Activated CD8-positive, alpha-beta memory T cell treated with anti-CD3 and anti-CD28 coated beads for 24 hours (primary cell): ENCODE data around the gene FBXL3.
A peak's percentile ranks its signal among the peaks of the same experiment; 100 is the strongest.
"Not testable (repeated sequence)": the region's sequence is repeated elsewhere in the genome, so short reads cannot be mapped to it uniquely, and the experiment has no call there.

ENCODE experiments used
- DNase-seq: peaks from one replicate; pipeline ENCODE4 v3.0.0-alpha.2; 2020

The FBXL3 gene

DNA sequence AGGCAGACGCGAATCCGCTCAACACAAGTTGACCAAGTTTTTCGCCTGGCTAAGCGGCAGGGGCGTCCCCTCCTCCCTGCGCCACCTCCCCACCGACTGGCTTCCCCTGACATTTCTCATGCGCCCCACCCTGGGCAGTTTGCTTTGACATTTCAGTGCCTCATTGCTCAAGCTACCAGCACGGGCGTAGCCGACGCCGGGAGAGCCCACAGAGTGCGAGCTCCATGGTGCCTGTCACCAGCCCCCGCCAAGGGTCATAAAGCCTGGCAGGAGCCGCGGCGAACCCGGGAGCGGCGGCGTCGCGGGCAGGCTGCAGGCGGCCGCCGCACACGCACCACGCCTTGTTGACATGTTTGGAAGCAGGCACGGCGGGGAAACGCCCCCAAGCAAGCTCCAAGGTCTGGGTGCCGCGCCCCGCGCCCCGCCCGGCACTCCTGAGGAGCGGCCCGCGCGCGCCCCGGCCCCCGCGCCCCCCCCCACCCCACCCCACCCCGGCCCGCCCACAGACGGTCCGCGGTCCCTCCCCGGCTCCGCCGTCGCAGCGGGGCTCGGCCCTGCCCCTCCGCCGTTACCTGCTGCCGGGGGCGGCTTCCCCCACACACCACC is 601 bp downstream of the FBXL3 start:
- DNase-seq = peak; percentile 85

DNA sequence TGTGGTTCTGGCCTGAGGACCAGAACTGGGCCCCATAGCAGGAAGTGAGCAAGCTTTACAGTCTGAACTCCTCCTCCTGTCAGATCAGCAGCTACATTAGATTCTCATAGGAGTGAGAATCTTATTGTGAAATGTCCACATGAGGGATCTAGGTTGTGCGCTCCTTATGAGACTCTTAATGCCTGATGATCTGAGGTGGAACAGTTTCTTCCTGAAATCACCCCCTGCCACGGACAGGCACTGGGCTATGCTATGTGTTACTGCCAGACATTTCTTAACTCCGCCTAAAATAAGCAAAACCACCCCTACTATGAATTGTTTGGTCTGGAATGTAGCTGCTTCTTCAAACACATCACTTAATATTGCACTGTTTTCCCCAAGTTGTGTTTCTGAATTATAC is 4.6 kb downstream of the FBXL3 start:
- no peak for DNase-seq

DNA sequence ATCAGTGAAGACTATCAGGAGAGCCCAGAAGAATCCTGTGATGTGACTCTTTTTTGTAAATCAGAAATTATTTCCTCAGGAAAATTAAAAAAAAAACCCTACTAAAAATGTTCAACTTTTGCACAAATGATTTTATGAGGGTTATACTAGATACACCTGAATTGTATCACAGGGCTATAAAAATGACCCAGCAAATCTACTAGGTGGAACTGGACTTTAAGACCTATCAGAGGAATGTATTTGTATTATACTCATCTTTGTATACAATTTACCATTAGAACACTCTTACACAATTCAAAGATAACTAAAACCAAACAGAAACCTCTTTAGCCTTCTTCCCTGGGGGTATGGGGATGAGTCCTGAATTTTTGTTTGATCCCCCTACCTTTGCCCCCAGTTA is 7.2 kb downstream of the FBXL3 start:
- DNase-seq = no peak

DNA sequence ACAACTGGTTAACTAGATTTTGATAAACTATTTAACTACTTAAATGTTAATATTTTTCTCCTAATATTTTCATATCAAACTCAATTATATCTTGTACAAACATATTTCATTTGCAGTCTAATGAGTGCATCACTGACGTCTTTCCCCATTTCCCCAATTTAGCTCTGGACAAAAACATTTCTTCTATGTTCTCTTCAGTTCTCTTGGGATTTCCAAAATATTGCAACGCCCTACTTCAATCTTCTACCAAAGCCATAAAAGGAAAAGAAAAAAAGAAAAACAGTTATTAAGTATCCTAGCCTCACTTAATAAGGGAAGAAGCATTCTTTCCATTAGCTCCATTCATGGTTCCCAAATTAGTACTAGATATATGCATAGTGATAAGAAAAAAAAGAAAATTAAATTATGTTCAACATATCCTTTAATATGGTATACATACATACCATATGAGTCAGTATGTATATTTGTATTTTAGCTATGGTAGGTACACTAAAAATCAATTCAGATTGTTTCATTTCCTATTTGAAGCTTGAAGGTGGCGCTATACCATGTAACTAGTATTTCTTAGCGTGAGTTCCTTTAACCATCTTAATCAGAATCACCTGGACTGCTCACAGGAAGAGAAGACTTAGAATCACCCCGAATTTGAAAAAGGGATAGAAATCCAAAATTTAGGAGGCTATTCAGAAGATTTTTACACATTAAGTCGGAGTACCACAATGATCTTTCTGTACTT is 9.9 kb downstream of the FBXL3 start:
- no peak for DNase-seq

DNA sequence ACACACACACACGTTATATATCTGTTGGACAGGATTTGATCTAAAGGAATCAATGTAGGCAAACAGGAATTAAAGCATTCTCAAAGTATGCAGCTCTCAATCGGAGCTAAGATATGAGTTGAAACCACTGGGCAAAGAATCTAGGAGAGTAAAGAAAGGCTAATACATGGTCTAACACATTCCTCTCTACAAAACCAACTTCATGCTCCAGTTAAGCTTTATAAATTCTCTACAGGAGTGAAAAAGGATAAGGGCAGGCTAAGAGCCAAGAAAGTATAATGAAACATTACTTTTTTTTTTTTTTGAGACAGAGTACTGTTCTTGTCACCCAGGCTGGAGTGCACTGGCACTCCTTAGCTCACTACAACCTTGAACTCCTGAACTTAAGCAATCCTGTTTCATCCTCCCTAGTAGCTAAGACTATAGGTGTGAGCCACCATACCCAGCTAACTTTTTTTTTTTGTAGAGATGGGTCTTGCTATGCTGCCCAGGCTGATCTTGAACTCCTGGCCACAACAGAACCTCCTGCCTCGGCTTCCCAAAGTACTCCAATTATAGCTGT is 10.6 kb downstream of the FBXL3 start:
- no peak for DNase-seq

DNA sequence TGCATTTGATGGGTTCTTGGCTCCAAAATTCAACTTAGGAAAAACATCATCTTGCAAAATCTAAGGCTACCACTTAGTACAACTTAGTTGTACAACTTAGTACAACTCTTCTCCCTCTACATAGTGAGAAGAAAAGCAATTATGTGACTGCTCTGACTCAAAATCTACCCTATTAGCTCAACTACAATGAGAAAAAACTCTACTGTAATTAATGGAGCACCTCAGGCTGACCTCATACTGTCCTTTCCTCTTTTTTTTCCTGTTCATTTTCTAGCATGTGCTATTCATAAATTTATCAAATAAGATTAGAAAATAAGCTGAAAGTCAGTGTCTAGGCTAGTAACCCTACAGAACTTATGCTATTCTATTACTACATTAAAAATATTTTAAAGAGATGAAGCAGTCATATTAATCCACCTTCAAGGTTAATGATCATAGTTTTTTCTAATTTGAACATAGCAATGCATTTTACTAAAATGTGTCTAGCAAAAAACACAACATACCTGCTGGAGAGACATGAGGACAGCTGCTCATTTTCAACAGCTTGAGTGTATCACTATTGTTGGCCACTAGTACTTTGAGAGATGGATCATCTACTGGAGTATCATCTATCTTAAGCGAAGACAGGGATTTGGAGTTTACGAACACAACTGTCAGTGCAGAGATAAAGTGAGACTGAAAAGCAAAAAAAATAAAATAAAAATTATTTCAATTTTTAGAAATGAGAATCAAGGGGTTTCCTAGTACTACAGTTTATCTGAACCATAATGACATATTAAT is 11.9 kb downstream of the FBXL3 start:
- DNase-seq = no peak

DNA sequence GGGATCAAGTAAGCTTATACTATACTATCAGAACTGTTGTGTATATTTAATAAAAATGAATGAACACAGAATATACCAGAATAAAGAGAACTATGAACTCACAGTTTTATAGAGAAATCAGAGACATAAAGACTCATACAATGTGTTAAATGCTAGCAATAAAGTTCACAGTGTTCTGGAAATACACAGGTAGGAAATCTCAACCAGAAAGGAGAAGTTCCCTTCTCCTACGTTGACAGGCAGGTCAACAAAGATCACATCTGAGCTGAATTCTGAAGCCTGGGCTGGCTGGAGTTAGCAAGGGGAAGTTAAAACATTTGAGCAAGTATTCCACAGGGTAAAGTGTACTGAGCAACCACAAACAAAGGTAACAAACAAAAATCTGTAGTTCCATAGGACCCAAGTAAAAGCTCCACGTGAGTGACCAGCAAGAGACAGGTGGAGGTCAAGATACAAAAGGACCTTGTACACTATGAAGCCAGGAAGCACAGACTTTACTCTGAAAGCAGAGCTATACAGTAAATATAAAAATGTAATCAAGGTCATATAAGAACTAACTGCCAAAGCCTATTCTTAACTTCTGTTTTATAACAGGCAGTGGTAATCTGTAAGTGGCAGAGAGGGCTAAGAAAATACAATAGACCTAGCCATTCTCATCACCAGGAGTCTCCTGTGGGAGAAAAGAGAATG is 13.0 kb downstream of the FBXL3 start:
- no peak for DNase-seq

DNA sequence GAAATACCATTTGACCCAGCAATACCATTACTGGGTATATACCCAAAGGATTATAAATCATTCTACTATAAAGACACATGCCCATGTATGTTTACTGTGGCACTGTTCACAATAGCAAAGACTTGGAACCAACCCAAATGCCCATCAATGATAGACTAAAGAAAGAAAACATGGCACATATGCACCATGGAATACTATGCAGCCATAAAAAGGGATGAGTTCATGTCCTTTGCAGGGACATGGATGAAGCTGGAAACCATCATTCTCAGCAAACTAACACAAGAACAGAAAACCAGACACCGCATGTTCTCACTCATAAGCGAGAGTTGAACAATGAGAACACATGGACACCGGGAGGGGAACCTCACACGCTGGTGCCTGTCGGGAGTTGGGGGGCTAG is 17.2 kb downstream of the FBXL3 start:
- DNase-seq = not testable (repeated sequence)

DNA sequence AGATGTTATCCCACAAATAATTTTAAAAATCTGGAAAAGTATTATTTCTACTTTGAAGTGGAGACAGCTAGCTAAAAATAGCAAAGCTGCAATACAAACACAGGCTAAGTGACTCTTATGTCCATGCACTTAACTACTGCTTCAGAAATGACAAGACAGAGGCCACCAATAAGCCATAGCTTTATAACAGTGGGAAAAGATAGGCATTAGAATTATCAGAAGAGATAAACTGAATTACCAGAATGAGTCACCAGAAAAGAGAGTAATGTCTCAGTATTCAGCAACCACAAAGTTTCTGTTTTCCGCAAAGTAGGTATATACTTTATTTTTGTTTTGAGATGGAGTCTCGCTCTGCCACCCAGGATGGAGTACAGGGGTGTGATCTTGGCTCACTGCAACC is 17.9 kb downstream of the FBXL3 start:
- no peak for DNase-seq

DNA sequence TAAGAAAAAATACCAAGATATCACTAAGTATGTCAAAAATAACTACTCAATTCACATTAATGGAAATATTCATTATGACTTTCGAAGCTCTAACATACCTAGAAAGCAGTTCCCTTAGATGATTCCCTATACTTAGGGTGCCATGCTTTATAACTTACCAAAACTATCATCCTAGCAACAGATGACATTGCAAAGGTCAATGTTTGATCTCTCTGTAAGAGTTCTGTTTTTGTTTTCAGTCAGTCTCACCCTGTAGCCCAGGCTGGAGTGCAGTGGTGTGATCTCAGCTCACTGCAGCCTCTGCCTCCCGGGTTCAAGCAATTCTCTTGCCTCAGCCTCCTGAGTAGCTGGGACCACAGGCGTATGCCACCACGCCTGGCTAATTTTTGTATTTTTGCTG is 18.6 kb downstream of the FBXL3 start:
- DNase-seq = not testable (repeated sequence)

DNA sequence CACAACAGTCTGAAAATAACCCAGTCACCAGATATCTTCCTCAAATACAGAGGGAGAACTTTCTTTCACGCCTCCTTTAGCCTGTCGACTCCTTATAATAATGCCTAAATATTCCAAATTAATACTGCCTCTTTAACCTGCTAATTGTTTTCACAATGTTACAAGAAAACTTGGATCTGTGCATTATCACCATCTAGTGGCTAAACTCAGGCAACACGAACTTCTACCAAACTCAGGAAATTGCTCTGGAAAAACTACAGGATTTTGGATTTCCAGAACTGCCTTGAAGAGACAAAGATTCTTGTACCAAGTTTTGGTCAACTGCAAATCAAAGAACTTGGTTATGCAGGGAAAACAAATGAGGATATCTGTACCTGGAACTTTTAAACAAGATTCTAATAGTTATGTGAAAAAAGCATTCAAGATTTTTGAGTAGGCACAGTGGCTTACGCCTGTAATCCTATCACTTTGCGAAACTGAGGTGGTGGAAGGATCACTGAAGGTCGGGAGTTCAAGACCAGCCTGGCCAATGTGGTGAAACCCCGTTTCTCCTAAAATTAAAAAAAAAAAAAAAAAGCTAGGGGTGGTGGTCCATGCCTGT is 24.3 kb downstream of the FBXL3 start:
- DNase-seq = no peak

DNA sequence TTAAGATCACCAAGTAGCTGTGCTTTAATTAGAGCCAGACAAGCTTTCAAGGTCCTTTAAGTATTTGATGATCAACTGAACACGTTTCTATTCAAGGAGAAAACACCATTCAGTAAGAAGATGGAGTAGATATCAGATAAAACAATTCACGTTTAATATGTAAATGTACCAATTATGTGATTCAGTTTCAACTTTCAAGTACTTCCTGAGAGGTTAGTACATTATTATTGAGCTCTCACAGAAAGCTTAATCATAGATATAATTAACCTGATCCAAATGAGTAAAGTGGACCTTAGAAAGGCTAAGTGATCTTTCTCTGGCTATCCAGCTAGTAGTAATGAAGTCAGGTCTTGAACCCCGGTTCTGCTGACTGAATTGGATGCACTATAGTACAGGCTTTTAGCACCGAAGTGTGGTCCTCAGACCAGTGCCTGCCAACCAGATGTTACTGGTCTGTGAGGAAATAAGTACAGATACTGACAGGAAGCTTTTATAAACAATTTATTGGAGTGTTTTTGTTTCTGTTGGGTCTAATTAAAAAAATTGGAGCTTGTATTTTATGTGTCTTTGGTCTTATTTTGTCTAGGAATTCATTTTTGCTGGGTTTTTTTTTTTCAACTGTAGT is 24.9 kb downstream of the FBXL3 start:
- DNase-seq = no peak

DNA sequence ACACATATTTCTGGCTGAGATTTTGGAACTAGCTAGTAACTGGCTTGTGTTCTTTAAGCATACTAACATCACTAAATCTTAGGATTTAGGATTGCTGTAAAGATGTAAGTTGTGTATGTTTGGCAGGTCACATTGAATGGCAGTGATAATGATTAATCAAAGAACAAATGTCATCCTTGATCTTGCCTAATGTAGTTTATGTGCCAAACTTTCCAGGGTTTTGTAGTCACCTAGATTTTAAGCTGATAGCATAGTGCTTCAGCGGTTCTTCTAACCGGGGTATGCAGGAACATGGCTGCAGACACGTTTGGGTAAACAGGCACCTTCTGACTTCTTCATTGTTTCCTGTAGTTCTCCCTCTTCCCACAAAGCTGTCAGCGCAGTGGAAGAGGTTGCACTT is 25.4 kb downstream of the FBXL3 start:
- no peak for DNase-seq

DNA sequence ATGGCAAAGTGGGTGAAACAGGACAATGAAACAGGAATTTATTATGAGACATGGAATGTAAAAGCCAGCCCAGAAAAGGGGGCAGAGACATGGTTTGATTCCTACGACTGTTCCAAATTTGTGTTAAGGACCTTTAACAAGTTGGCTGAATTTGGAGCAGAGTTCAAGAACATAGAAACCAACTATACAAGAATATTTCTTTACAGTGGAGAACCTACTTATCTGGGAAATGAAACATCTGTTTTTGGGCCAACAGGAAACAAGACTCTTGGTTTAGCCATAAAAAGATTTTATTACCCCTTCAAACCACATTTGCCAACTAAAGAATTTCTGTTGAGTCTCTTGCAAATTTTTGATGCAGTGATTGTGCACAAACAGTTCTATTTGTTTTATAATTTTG is 26.5 kb downstream of the FBXL3 start:
- DNase-seq = no peak

DNA sequence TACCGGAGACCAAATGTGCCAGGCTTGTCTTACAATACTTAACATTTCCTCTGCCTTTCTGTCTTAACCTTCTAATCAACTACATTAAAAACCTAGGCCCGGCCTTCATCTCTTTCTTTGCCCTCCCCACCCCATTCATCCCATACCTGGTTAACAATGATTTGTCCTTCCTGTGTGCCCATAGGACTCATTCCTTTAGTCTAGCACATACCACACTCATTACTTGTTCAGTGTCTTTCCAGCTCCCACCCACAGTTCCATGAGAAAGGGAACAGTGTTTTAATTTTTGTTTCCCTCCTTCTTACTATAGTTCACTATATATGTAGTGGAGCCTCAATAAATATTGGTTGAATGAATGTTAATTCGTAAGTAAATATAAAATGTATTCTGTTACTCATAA is 32.7 kb downstream of the FBXL3 start:
- DNase-seq = no peak

DNA sequence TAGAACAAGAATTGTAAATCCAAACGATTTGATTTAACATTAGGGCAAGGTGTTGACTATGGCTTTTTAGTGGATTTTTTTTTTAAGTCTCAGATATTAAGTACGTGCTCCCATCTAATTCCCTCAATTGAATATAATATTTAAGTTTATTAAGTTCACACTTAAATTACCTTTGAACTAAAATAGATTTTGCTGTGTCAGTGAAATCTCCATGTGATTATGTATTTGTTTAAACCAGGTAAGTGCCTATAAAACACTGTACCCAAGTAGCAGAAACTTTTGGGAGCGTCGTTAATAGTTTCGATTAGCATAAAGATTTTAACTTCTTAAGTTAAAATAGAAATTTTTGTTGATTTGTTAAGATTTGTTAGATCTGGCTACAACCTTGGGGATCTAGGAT is 33.5 kb downstream of the FBXL3 start:
- no peak for DNase-seq

DNA sequence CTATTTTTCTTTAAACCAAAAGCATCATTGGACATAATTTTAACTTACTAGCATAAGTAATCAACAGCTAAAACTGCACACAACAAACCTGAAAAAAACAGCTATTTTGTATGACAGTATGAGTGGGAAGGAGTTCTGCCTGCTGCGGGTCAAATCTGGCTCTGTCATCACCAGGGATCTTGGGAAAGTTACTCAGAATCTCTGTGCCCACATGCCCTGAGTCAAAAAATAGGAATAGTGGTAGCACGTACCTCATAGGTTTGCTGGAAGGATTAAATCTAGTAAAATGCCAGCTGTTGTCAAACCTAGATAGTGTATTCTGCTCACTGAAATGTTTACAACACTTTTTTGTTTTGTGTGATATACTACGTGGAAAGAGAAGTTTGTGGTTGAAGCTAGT is 33.9 kb downstream of the FBXL3 start:
- no peak for DNase-seq

DNA sequence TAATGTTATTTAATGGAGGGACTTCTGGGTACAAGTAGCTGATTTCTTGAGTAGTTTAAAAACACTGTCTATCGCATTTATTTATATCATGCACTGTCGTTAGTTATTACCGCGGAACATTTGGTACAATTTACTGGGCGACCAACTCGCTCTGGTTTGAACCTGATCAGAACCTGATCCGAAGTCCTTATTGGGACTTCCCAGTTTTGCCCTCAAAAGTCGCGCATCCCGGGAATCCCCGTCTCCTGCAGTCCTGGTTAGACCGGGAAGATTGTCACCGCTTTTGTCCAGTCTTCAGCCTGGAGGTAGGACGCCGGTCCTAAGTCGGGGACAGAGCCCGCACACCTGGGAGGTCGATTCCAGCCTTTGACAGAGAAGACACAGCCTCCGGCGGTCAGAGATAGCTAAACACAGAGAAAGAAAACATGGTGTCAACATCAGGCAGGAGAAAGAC is 34.4 kb downstream of the FBXL3 start:
- DNase-seq = peak; percentile 63

DNA sequence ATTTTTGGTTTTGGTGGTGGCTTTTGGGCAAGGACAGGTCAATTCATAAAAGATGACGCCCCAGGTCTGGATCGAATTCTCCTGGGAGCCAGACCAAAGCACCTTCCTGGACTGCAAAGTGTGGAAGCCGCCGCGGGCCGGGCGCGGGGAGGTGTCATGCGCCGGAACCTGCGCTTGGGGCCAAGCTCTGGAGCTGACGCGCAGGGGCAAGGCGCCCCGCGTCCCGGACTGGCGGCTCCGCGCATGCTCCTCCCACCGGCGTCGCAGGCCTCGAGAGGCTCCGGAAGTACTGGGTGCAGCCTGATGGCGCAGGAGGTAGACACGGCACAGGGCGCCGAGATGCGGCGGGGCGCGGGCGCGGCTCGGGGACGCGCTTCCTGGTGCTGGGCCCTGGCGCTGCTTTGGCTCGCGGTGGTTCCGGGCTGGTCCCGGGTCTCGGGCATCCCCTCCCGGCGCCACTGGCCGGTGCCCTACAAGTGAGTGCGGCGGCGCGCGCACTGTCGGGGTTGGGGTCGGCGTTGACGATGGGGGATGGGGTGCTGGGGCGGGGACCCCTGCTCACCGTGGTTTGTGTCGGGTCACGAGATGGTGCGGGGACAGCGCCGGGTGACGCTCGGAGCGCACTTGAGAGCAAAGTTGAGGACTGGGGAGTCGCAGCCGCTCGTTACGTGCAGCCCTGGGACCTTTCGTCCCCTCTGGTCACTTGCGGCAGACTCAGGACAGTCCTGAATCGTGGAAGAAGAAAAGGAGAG is 35.0 kb downstream of the FBXL3 start, which contains the start of gene CLN5:
Gene CLN5, plus strand, starts transcription at position 286 of the 752 bp plus-strand sequence. Its CDS starts 18 bp downstream, at position 304.
- DNase-seq = peak; percentile 94

DNA sequence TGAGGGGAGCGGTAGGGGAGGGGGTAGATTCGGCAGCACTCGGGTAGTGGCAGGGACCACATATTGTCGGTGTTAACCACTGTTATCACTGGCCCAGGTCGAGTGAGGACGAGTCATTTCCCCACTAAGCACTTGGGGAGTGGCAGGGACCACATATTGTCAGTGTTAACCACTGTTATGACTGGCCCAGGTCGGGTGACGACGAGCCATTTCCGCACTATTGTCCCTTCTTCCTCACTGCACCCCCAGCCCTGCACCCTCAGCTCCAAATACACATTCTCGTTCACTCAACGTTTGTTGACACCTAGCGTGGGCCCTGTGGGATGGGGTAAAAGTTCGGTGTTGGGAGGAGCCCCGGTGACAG is 35.5 kb downstream of the FBXL3 start:
- DNase-seq = no peak

DNA sequence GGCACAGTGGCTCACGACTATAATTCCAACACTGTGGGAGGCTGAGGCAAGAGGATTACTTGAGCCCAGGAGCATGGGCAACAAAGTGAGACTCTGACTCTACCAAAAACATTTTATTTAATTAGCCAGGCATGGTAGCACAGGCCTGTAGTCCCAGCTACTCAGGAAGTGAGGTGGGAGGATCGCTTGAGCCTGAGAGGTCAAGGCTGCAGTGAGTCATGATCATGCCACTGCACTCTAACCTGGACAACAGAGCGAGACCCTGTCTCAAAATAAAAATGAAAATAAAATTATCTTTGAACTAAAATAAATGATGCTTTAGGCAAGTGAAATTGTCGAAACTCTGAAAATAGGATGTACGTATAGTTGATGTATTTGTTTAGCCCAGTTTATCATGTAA is 43.3 kb downstream of the FBXL3 start:
- DNase-seq = no peak
